ENCODE data around the gene GPR87. TPM values are rescaled to one million over a fixed set of nuclear protein-coding genes. Genes with fewer than 3 reads are reported as not detected.
A peak's percentile ranks its signal among the peaks of the same experiment; 100 is the strongest.

GPR87 gene
- polyA plus RNA-seq, 4 donors = not detected

DNA sequence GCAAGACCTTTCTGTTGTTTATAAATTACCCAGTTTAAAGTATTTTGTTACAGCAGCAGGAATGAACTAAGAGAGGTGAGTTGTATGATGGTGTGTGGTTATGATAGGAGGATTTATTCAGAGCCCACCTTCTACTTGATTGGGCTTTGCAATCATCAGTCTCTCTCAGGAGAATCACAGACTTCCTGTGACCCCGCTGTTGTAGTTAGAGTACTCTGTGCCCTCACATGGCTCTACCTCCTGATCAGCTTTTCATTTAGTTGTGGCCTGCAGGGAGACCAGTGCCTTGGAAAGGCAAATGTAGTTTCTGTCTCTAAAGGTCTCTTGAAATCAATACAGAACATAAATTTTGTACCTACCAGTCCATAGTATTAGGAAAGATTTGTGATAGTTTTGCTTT, 30.7 kb downstream of the GPR87 start:
- DNase-seq (no peak), FAIRE-seq (no peak)
- Histone ChIP-seq H3K27me3 (ENCODE audit: control insufficient read depth in 3 of 3, insufficient read depth in 3 of 3, low read length in 3 of 3) (no peaks in the 10 kb centered on the region), H3K4me1 (ENCODE audit: control insufficient read depth in 3 of 3, insufficient read depth in 2 of 3, low read depth in 1 of 3, low read length in 2 of 3) (no peaks in the 10 kb centered on the region), H3K36me3 (ENCODE audit: control insufficient read depth in 3 of 3, insufficient read depth in 2 of 3, low read depth in 1 of 3, low read length in 3 of 3) (no peaks in the 10 kb centered on the region), H3K4me3 (ENCODE audit: low read depth in 1 of 3, low read length in 3 of 3) (no peak overlapping the region), H3K9me3 (ENCODE audit: control insufficient read depth in 2 of 2, insufficient read depth in 1 of 2, low read depth in 1 of 2, low read length in 1 of 2) (no peaks in the 10 kb centered on the region), H3K27ac (ENCODE audit: low read depth in 1 of 3, low read length in 2 of 3) (no peak overlapping the region)
- WGBS, 3 donors = 76 to 95% (median 95%) methylated on average over 1 of the region's 1 CpG

DNA sequence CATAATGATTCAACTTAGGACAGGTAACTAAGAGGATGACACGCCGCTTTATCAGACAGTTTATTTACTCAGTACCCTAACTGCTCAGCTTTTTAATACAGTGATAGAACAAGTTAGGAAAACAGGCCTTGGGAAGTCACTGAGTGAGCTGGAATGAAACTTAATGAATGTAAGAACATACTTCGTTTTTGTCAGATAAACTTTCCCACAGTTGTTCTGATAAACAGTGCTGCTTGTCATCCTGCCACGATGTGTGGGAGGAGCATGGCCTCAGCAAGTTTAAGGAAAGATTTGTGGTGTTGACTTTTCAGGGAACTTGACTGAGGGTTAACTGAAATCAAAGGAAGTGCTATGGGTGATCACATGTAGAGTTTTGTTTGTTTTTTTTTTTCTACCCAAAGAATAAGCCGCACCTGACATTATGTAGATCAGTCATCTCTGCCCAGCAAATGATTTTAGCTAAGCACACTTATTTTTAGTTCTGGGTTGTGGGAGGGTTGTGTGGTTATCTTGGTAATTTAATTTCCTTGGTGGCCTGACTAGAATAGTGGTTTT, 32.6 kb downstream of the GPR87 start:
- FAIRE-seq (no peak), DNase-seq (peak in 1 of 2 donors; percentile 22)
- Histone ChIP-seq H3K27ac (ENCODE audit: low read depth in 1 of 3, low read length in 2 of 3) (no peak overlapping the region), H3K27me3 (ENCODE audit: control insufficient read depth in 3 of 3, insufficient read depth in 3 of 3, low read length in 3 of 3) (no peaks in the 10 kb centered on the region), H3K4me3 (ENCODE audit: low read depth in 1 of 3, low read length in 3 of 3) (no peak overlapping the region), H3K9me3 (ENCODE audit: control insufficient read depth in 2 of 2, insufficient read depth in 1 of 2, low read depth in 1 of 2, low read length in 1 of 2) (no peaks in the 10 kb centered on the region), H3K4me1 (ENCODE audit: control insufficient read depth in 3 of 3, insufficient read depth in 2 of 3, low read depth in 1 of 3, low read length in 2 of 3) (no peaks in the 10 kb centered on the region), H3K36me3 (ENCODE audit: control insufficient read depth in 3 of 3, insufficient read depth in 2 of 3, low read depth in 1 of 3, low read length in 3 of 3) (no peaks in the 10 kb centered on the region)
- 27 to 36% (median 27%) methylated on average over 5 of the region's 5 CpGs for WGBS, 3 donors

DNA sequence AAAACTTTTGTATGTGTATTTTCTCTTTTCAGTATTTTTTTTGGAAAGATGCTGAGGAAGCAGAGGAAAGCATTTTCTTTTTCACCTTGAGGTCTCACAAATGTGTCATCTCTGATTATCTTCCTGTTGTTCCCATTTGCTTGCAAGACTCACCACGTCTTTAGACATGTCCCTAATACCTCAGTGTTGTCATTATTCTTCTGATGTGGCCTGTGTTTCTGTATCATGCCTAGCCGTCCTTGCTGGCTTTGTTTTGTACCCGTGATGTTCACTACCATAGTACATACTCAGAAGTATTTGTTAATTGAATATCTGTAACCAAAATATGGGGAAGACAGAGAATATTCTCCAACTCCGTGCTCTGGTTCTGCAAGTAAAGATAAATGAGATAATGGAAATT, 33.2 kb downstream of the GPR87 start:
- H3K9me3 ChIP-seq (ENCODE audit: control insufficient read depth in 2 of 2, insufficient read depth in 1 of 2, low read depth in 1 of 2, low read length in 1 of 2) = no peaks in the 10 kb centered on the region
- no peaks in the 10 kb centered on the region for H3K36me3 ChIP-seq (ENCODE audit: control insufficient read depth in 3 of 3, insufficient read depth in 2 of 3, low read depth in 1 of 3, low read length in 3 of 3)
- H3K4me3 ChIP-seq (ENCODE audit: low read depth in 1 of 3, low read length in 3 of 3) = no peak overlapping the region
- no peak for FAIRE-seq
- H3K4me1 ChIP-seq (ENCODE audit: control insufficient read depth in 3 of 3, insufficient read depth in 2 of 3, low read depth in 1 of 3, low read length in 2 of 3) = no peaks in the 10 kb centered on the region
- peak overlapping the region in 1 of 3 donors; percentile 57 for H3K27ac ChIP-seq (ENCODE audit: low read depth in 1 of 3, low read length in 2 of 3)
- 54 to 68% (median 65%) methylated on average over 4 of the region's 4 CpGs for WGBS, 3 donors
- DNase-seq = no peak
- no peaks in the 10 kb centered on the region for H3K27me3 ChIP-seq (ENCODE audit: control insufficient read depth in 3 of 3, insufficient read depth in 3 of 3, low read length in 3 of 3)

DNA sequence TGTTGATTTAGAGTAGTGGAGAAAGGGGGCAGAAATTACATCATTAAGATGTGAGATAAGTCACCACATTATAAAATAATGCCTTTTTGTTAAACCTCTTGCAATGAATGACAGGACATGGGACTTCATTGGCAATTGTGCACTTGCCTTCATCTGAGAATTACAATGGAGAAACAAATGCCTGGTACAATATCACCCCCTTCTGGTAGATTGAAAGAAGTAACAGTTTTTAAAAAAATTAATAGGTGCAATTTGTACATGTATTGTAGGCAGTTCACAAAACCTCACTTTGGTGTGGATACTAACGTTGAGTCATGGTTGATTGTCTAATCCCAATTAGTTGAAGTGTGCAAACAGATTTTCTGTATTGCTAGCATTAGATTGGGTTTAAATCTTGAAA, 33.7 kb downstream of the GPR87 start:
- 0 to 4% (median 3%) methylated on average over 1 of the region's 1 CpG for WGBS, 3 donors
- H3K36me3 ChIP-seq (ENCODE audit: control insufficient read depth in 3 of 3, insufficient read depth in 2 of 3, low read depth in 1 of 3, low read length in 3 of 3) = no peaks in the 10 kb centered on the region
- no peak overlapping the region for H3K4me3 ChIP-seq (ENCODE audit: low read depth in 1 of 3, low read length in 3 of 3)
- no peaks in the 10 kb centered on the region for H3K4me1 ChIP-seq (ENCODE audit: control insufficient read depth in 3 of 3, insufficient read depth in 2 of 3, low read depth in 1 of 3, low read length in 2 of 3)
- H3K27ac ChIP-seq (ENCODE audit: low read depth in 1 of 3, low read length in 2 of 3) = no peak overlapping the region
- peak; percentile 30 for FAIRE-seq
- DNase-seq = peak; percentile 68 to 69
- H3K27me3 ChIP-seq (ENCODE audit: control insufficient read depth in 3 of 3, insufficient read depth in 3 of 3, low read length in 3 of 3) = no peaks in the 10 kb centered on the region
- no peaks in the 10 kb centered on the region for H3K9me3 ChIP-seq (ENCODE audit: control insufficient read depth in 2 of 2, insufficient read depth in 1 of 2, low read depth in 1 of 2, low read length in 1 of 2)

DNA sequence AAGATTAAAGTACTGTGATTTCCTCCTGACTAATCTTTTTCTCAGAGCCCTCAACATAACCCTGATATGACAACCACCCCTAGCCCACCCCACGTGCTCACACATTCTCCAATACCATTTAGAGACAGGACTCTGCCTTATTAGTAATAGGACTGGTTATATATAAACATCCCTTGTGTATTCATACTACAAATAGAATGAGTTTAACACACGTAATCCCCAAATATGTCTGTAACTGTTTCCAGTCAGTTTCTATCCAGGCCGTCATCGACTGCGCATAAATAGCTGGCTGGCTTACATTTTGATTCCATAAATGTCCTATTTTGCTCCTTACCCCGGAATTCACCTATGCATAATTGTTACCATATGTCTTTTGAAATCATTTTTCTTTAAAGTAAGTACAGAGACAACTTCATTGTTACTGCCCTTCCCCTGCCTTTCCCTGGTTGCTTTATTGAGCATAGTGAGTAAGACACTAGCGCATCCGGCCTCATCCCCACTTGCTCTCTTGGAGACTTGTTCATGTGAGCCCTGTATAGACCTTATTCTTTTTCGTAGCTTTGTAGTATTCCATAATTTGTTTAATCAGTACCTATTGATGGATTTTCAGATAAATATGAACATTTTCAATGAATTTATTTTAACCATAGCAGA, 34.8 kb downstream of the GPR87 start:
- no peaks in the 10 kb centered on the region for H3K4me1 ChIP-seq (ENCODE audit: control insufficient read depth in 3 of 3, insufficient read depth in 2 of 3, low read depth in 1 of 3, low read length in 2 of 3)
- peak overlapping the region in 1 of 3 donors; percentile 59 for H3K27ac ChIP-seq (ENCODE audit: low read depth in 1 of 3, low read length in 2 of 3)
- FAIRE-seq = no peak
- DNase-seq = no peak
- H3K27me3 ChIP-seq (ENCODE audit: control insufficient read depth in 3 of 3, insufficient read depth in 3 of 3, low read length in 3 of 3) = no peaks in the 10 kb centered on the region
- WGBS, 3 donors = 76 to 92% (median 87%) methylated on average over 9 of the region's 9 CpGs
- no peaks in the 10 kb centered on the region for H3K36me3 ChIP-seq (ENCODE audit: control insufficient read depth in 3 of 3, insufficient read depth in 2 of 3, low read depth in 1 of 3, low read length in 3 of 3)
- H3K4me3 ChIP-seq (ENCODE audit: low read depth in 1 of 3, low read length in 3 of 3) = no peak overlapping the region
- H3K9me3 ChIP-seq (ENCODE audit: control insufficient read depth in 2 of 2, insufficient read depth in 1 of 2, low read depth in 1 of 2, low read length in 1 of 2) = no peaks in the 10 kb centered on the region

DNA sequence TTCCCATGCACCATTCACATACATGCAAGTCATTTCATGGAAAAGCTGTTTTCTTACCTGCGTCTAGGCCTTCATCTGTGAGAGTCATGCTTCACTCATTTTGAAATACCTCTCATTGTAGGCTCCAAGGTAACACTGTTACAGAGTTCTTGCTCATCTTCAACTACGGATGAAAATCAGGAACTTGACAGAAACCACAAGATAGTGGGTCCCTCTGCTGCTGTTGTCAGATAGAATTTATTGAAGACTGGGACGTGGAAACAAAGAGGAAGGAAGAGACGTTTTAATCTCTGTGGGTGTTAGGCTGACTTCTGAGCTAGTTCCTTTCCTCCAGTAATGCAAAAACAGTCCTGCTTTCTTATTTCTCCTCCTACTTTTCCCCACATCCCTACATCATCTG, 38.4 kb downstream of the GPR87 start, which contains the start of gene P2RY14:
Gene P2RY14, minus strand, starts transcription at position 313 of the 400 bp plus-strand sequence. CDS start 64,226 bp downstream, outside the sequence.
- peak within 1 kb of the TSS in 1 of 3 donors; percentile 77 for H3K27ac ChIP-seq (ENCODE audit: low read depth in 1 of 3, low read length in 2 of 3)
- no peak within 1 kb of the TSS for H3K4me3 ChIP-seq (ENCODE audit: low read depth in 1 of 3, low read length in 3 of 3)
- no peaks in the 10 kb centered on the region for H3K27me3 ChIP-seq (ENCODE audit: control insufficient read depth in 3 of 3, insufficient read depth in 3 of 3, low read length in 3 of 3)
- WGBS, 3 donors = 55 to 79% (median 74%) methylated on average over 4 of the region's 4 CpGs
- H3K4me1 ChIP-seq (ENCODE audit: control insufficient read depth in 3 of 3, insufficient read depth in 2 of 3, low read depth in 1 of 3, low read length in 2 of 3) = no peaks in the 10 kb centered on the region
- FAIRE-seq (no peak), DNase-seq (no peak)
- no peaks in the 10 kb centered on the region for H3K9me3 ChIP-seq (ENCODE audit: control insufficient read depth in 2 of 2, insufficient read depth in 1 of 2, low read depth in 1 of 2, low read length in 1 of 2)
- no peaks in the 10 kb centered on the region for H3K36me3 ChIP-seq (ENCODE audit: control insufficient read depth in 3 of 3, insufficient read depth in 2 of 3, low read depth in 1 of 3, low read length in 3 of 3)

DNA sequence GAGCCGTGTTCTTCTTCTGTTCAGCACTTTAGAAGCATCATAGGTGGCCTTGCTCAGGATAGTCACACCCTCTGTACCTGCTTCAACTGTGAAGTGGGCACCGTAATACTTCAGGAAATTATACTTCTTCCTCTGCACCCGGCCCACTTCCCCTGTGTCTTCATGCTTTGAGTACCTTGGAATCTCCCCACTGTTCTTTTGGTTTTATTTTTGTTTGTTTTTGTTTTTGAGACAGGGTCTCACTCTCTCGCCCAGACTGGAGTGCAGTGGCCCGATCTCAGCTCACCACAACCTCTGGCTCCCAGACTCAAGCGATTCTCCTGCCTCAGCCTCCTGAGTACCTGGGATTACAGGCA, 40.0 kb downstream of the GPR87 start:
- peak overlapping the region in 1 of 3 donors; percentile 50 for H3K27ac ChIP-seq (ENCODE audit: low read depth in 1 of 3, low read length in 2 of 3)

DNA sequence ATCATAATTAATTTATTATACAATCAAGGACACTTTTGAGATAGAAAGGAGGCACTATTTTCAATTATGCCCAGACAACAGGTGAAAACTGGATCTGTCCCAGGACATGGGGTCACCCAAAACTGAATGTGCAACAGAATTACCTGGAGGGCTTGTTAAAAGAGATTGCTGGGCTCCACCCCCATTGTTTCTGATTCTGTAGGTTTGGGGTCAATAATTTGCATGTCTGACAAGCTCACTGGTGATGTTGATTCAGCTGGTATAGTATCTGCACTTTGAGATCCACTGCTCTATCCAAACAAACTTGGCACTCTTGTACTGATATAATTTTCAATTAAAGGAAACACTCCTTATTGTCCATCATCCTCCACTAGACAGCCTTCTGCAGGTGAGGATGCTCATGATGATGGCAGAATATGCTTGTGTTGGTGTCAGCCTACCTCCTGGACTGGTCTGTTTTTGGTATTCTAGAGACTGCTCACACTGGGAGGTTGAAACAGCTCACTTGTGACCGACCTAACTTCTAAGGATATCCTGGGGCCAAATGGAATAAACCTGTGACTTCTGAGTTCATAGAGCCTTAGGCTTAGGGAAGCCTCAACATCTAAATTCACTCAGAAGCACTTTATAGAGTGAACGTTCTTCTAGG, 40.5 kb downstream of the GPR87 start:
- Histone ChIP-seq H3K27ac (ENCODE audit: low read depth in 1 of 3, low read length in 2 of 3) (peak overlapping the region in 1 of 3 donors; percentile 50), H3K36me3 (ENCODE audit: control insufficient read depth in 3 of 3, insufficient read depth in 2 of 3, low read depth in 1 of 3, low read length in 3 of 3) (no peaks in the 10 kb centered on the region), H3K4me1 (ENCODE audit: control insufficient read depth in 3 of 3, insufficient read depth in 2 of 3, low read depth in 1 of 3, low read length in 2 of 3) (no peaks in the 10 kb centered on the region), H3K27me3 (ENCODE audit: control insufficient read depth in 3 of 3, insufficient read depth in 3 of 3, low read length in 3 of 3) (no peaks in the 10 kb centered on the region), H3K4me3 (ENCODE audit: low read depth in 1 of 3, low read length in 3 of 3) (no peak overlapping the region), H3K9me3 (ENCODE audit: control insufficient read depth in 2 of 2, insufficient read depth in 1 of 2, low read depth in 1 of 2, low read length in 1 of 2) (no peaks in the 10 kb centered on the region)
- DNase-seq = no peak
- no peak for FAIRE-seq
- 67 to 82% (median 74%) methylated on average over 2 of the region's 2 CpGs for WGBS, 3 donors

More for the DNA sequence above, 40.0 kb downstream of the GPR87 start:
- Histone ChIP-seq H3K27me3 (ENCODE audit: control insufficient read depth in 3 of 3, insufficient read depth in 3 of 3, low read length in 3 of 3) (no peaks in the 10 kb centered on the region), H3K4me3 (ENCODE audit: low read depth in 1 of 3, low read length in 3 of 3) (no peak overlapping the region), H3K9me3 (ENCODE audit: control insufficient read depth in 2 of 2, insufficient read depth in 1 of 2, low read depth in 1 of 2, low read length in 1 of 2) (no peaks in the 10 kb centered on the region), H3K4me1 (ENCODE audit: control insufficient read depth in 3 of 3, insufficient read depth in 2 of 3, low read depth in 1 of 3, low read length in 2 of 3) (no peaks in the 10 kb centered on the region), H3K36me3 (ENCODE audit: control insufficient read depth in 3 of 3, insufficient read depth in 2 of 3, low read depth in 1 of 3, low read length in 3 of 3) (no peaks in the 10 kb centered on the region)
- FAIRE-seq = no peak
- no peak for DNase-seq
- WGBS, 3 donors = 67 to 88% (median 80%) methylated on average over 6 of the region's 6 CpGs
